GM19238 (cell line): Measurements from ENCODE around the gene CAMTA1.

Experiments
- DNase-seq: peaks from one replicate; pipeline ENCODE4 v3.0.0; 2011; ENCODE audit warnings: low spot score; ENCODE audit not compliant: insufficient read length

The CAMTA1 gene

DNA sequence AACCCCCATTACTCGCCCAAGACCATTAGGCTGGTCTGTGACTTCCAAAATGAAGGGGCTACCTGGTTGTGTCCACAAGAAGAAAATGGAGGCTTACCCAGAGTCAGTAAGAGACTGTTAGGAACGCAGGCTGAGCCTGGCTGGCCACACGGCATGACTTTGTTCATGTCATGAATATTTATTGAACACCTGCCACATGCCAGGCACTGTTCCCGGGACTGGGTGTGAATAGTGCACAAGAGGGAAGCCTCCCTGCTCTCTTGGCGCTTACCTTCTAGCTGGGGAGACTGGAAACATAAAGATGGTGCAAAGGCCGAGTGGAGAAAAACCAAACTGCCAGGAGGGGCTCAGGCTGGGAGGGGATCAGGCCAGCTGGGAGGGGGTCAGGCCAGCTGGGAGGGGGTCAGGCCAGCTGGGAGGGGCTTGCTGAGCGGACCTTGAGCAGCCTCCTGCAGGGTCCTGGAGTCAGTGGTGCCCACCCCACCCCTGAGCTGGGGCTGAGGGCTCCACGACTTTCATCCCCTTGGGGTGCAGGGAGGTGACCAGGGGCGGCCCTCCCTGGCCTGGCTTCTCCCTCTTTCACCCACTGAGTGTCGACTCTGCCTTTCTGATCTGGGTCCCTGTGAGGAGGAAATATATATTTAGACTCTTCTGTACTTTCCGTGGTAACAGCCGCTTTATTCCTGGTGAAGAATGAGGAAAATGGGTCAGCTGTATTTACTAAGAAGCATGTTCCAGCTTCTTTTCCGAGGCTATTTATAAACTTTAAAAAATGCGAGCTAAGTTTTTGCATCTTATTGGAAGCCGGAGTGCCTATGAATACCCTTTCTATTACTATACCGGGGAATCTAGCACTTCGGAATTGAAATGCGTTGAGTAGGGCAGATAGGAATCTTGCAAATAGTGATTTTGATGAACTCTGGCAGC, 139.0 kb downstream of the CAMTA1 start:
- DNase-seq: no peak

DNA sequence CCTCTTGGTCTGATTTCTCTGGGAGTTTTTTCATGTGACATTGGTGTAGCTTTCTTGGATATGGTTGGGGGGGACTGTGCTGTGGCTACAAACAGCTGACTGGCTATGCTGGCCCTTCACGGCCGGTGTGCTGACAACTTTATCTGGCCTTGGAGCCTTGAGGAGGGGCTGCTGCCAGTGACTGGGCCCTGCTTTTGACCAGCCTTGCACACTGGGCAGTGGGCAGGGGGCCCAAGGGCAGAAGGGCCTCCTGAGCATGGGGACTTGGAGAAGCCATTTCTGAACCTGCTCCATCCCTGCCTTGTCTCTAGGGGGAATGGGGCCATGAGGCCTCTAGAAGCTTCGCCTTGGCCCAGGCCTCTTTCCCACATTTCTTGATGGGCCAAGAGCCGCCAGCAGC, 139.6 kb downstream of the CAMTA1 start:
- no peak for DNase-seq

DNA sequence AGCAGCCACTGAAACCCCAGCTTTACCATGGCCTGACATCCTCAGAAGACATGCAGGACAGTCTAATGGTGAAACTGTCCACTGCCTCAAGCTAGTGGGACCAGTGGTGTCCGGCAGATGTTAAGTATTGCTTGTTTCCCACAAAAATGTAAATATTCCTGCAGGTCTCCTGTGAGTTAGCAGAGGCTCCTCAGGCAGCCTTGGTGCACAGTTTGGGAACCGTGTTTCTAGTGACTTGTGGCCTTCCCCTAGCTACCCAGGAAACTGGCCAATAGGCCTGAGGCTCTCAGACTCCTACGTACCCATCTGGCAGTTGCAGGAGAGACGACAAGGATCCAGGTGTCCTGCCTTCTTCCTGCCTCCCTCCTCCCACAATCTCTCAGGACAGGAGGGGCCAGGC, 142.4 kb downstream of the CAMTA1 start:
- DNase-seq: no peak

DNA sequence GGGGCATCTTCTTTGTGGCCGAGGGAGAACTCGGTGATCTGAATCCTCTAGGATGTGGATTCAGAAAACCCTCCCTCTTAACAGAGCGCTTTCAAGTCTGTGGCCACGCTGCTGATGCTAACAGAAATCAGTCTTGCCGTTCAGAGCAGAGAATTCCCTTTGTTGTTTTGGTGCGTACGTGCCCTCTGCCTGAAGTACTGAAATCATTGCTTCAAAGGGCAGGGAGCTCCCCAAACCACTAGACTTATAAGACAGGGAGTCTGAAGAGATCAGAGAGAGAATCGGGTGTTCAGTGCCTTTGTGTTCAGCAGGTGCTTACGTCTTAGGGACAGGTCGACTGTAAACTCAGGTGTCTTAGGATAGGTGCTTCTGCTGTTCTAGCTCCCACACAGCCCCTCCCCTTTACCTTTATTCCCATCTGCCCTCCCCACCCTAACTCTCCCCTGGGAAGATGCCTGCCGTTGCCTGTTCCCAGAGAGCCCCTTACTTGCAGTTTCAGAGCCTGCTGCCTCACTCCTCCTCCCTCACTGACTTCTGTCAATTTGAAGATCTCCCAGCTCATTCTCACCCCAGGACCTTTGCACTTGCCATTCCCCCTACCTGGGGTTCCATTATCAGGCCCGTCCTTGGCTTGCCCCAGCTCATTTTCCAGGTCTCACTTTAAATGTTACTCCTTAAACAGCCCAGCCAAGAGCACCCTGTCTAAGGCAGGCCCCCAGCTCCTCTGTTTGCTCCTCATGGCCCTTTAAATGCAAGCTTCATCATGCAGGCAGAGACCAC, 143.0 kb downstream of the CAMTA1 start:
- no peak for DNase-seq

DNA sequence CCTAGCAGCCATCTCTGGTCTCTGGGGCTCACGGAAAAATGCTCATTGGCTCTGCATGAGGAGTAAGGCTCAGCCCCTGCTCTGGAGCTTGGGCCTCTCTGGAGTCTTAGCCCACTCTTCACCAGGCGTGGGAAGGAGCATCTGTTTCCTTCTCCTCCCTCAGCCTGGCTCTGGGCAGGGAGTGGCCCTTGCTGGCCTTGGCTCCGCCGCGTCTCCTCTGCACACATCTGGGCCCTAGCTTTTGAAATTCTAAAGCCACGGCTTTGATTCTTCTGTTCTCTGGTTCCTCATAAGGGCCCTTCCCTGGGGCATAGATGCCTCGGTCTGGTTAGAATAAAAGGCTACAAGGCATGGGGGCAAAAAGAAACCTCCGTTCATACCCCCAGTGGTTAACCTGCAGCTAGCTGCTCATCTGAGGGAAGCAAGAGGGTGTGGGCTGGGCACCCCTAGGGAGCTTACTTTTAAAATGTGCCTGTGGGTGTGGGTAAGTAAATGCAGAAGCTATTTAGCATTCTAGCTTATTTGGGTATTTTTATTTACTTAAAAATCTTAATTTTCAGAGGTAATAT, 145.6 kb downstream of the CAMTA1 start:
- no peak for DNase-seq

DNA sequence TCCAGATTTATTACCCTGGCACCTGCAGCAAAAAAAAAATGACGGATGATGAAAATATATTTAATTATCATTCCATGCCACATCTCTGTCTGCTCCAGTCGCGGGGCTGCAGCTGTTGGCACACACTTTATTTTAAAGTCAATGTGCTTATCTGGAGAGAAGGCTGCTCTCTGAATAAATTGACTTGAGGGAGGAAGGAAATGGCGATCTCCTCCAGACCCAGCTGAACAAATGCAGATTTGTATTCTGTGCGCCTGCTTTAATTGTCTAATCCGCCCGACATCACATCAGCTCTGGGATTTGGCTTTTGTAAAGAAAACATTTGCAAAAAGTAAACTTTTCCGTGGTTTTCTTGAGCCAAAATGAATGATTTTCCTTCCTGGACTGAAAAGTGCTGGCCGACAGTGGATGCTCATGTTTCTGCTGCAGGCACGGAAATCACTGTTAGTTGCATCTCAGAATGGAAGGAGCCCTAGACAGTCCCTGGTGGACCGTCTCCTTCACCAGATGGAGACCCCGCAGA, 150.2 kb downstream of the CAMTA1 start:
- DNase-seq: no peak

DNA sequence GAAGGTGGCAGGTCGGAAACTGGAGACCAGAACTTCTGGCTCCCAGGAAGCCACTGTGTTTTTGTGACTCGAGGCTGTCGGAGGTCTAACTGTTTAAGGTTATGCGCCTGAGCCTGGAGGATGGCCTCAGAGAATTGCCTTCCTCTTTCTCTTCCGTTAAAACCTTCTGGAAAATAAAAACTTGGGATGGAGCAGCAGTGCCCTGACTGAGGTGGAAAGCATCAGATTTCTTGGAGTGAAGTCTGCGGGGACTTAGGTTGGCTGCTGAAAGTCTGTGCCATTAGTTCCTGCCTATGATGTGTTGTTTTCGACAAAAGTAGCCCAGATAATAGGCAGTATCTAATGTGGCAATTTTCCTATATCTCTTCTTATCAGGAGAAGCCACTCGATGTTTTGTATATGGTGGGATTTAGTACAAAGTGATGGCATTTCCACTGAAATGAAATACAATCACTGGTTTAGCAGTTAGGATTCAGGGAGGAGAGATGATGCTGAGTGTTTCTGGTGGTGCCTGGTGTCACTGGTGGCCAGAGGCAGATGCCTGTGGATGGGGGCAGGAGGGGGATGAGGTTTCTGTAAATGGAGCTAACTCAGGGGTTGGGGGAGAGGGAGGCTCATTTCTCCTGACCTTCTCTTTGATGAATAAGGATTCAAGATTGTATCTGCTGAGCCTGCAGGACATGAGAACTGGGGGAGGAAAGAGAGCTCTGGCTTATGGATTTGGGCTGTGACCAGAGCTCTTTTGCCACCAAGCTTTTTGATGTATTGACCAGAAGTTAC, 150.8 kb downstream of the CAMTA1 start:
- DNase-seq: no peak

DNA sequence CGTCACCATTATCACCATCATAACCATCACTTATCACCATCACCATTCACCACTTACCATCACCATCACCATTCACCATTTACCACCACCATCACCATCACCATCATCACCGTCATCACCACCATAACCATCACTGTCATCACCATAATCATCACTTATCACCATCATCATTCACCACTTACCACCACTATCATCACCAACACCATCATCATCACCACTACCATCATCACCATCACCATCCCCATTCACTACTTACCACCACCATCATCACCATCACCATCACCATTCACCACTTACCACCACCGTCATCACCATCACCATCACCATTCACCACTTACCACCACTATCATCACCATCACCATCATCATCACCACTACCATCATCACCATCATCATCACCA, 151.8 kb downstream of the CAMTA1 start:
- no peak for DNase-seq

DNA sequence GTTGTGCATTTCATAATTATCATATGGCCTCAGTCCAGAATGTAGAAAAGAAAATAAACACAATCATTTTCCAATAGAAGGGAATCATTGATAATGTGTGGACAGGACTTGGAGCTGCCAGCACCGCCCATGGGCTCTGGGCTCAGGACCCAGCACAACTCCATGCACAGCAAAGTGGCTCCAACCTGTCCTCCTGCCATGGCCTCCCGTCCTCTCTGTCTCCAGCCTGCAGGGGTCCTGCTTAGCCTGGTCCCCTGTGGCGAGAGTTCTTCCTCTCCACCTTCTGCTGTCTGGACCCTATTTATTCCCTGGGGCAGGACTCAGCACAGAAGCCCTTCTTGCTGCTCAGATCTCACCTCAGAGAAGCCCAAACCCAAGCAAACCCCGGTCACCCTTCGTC, 154.1 kb downstream of the CAMTA1 start:
- DNase-seq: no peak

DNA sequence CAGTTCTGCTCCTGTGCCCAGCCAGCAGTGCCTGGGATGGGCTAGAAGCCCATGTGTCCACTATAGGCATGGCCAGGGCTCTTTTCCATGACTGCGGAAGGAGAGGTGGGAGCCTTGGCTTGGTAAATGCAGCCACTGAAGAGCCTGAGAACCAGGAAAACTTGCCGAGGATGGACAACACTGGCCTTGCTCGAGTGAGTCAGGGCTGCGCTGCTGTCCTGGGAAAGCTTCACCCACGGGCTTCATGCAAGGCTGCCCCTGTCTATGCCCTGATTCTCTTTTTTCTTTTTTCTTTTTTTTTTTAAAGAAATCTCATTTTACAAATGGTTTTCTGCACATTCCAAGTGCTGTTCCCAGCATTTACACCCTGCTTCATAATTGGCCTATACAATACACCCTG, 156.5 kb downstream of the CAMTA1 start:
- no peak for DNase-seq

DNA sequence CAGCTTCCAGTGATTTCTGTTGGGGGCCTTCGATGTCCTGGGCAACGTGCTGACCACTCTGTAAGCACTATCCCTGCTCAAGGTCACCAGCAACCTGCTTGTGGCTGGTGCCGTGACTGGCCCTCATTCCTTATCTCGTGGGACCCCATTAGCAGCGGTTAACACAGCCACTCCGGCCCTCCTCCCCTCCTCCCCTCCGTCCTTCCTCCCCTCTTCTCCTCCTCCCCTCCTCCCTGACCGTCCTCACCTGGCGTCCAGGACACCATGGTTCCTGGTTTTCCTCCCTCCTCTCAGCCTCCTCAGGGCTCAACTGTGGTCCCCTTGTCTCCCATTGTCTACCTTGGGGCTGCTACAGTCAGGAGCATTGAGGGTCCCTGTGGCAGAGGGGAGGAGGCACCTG, 157.7 kb downstream of the CAMTA1 start:
- no peak for DNase-seq

DNA sequence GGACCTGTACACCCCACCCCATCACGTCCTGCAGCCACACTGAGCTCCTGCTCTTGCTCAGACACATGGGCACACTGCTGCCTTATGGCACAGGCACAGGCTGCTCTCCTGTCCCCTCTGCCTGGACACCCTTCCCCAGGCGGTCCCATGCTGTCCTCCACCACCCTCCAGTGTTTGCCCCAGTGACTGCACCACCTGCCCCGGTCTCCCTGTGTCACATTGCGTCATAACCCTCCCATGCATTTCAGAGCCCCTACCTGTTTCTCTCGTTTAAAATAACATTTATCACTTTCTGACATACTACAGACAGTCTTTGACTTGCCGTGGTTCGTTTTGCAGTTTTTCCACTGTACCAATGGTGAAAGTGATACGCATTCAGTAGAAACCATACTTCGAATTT, 159.2 kb downstream of the CAMTA1 start:
- no peak for DNase-seq

DNA sequence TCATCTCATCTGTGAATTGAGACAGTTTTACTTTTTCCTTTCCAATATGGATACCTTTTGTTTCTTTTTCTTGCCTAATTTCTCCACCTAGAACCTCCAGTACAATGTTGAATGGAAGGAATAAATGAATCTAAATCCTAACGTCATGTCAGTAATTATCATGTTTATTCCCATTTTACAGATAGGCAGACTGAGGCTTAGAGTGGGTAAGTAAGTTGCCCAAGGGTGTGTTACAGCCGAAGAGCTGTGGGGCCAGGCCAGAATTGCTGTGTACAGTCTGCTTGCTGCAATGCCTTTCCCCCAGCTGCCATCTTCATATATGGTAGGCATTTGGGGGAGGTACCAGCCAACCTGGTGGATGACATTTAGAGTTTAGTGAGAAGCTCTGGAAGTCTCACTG, 162.7 kb downstream of the CAMTA1 start:
- no peak for DNase-seq

DNA sequence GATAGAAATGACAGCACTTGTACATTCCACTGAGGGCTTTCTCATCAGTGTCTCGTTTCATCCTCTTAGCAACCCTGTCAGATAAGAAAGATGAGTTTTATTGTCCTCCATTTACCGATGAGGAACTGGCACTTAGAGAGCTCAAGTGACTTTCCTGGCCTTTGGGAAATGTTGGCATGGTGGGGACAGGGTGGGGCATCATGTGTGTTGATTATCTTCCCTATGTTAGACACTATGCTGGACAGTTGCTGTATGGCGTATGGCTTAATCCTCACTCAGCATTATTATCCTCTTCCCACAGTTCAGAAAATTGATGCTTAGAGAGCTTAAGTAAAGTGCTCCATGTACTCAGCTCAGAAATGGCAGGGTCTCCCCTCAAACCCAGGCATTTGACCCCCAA, 163.2 kb downstream of the CAMTA1 start:
- no peak for DNase-seq

DNA sequence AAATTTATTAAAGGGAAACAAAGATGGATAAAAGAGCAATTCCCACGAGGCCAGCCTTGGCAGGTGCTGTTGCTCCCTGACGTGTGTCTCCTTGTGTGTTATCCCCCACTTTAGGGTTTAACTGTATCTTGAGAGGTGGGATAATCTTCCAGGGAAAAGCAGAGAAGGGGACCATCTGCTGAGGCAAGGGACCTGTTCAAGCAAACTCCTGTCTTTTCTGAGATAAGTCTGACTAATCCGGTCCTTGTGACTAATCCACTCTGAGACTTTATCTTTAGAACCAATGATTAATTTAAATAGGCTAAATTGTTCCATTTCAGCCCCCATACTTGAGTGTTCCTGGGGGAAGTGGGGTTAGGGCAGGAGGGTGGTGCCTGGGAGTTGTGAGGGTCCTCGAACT, 163.6 kb downstream of the CAMTA1 start:
- DNase-seq: no peak

DNA sequence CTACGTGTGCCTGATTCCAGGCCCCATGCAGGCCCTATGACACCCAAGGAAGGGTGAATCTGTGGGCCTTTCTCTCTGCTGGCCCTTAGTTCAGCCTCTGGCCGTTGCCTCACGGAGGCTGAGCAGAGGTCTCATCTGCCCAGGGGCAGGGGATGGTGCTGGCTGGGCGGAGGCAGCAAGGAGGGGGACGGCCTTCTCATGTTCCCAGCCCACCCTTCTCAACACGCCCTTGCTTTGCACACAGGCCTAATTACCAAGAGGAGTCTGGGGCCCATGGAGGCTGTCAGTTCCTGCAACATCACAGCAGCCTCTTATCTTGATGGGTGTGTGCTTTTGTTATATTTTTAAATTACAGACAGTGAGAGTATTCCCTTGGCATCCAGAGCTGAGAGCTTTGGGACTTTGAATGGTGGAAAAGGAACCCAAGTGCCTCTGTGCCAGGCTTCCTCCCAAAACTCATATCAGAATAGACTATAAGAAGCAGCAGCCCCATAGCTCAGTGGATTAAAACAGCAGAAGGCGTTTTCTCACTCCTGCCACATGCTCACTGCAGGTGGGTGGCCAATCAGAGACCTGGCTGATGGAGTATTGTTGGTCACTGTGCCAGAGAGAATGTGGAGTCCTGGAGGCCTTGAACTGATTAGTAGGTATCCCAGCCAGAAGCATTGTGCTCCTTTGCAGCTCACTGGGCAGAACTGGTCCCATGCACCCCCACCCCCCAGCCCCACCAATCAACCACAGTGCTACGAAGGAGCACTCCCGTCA, 164.9 kb downstream of the CAMTA1 start:
- DNase-seq: no peak

DNA sequence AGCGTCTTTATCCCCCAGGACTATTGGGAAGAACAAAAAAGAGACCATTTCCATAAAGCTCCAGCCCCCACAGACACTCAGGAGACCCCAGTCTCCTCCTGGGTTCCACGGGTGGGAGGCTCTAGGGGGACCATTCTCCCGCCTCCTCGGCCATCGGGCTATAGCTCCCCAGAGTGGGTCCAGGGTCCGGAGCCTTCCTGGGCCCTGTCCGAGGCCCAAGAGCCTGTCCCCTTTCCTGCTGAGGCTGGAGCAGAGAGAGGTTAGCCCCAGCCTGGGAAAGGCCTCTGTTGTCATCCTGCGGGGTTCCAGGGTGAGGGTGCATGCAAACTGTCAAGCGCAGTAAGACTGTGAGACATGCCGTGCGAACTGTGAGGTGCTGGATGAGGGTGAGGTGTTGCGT, 166.3 kb downstream of the CAMTA1 start:
- DNase-seq: no peak

DNA sequence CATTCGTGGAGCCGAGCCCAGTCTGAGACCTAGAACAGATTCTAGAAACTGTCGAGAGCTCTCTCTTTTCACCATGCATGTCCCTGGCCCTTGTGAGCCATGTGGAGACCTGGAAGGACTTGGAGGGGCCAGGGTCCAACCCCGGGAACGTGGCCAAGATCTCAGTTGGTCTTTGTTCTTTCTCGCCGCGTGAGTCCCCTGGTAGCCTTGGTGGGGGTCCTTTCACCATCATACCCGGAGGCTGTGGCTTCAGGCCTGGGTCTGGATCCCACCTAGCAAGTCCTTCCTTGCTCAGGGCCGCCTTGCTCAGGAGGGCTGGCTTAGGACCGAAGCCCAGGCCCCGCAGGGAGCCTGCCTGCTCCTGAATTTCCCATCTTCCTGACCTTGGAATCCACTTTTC, 168.0 kb downstream of the CAMTA1 start:
- DNase-seq: no peak

DNA sequence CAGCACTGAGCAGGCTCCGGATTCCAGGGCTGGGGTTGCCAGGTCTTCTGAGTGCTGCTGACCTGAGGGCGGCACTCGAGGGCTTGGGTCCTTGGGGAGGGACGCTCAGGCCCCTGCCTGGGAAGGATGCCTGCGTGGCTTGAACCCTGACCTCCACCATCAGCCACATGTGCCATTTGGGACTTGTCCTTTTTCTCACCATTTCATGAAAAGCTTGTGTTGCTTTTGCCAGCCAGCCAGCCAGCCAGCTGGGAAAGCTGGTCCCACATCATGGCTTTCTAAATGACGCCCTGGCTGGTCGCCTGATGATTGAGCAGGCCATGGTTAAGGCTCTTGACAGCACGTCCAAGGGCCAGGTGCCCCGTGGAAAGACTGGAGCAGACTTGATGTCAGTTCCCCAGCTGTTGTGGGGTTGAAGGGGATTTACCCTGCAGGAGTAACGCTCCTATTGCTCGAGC, 168.7 kb downstream of the CAMTA1 start:
- no peak for DNase-seq

DNA sequence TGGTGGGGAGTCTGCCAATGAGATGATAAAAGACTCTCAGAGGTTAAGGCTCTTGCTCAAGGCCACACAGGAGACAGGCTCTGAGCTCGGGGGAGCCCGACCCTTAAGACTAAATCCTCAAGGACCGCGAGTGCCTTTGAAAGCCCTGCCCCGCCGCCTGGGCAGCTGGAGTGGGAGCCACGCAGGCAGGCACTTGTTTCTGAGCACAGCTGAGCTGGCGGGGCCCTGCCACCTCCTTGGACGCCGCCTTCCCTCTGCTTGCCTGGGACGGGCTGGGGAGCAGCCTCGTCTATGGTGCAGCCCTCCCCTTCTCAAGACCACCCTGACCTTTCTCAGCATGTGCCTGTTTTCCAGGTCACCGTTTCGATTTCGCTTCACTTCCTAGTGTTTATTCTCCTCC, 169.3 kb downstream of the CAMTA1 start:
- no peak for DNase-seq
